SK-N-MC (cell line): Measurements from ENCODE around the gene CDKAL1.
A peak's percentile ranks its signal among the peaks of the same experiment; 100 is the strongest.

ENCODE experiments used
- DNase-seq: peaks from one replicate; pipeline ENCODE4 v3.0.0-alpha.2; 2011; ENCODE audit warnings: low read depth, low spot score
- H3K27ac ChIP-seq: fragments of 200-600 bp; sonication (generic); 2 replicates; pipeline ENCODE4 v1.5.1; 2016; ENCODE audit warnings: mixed run types
- H3K36me3 ChIP-seq: fragments of 200-600 bp; sonication (generic); 2 replicates; pipeline ENCODE4 v1.6.1; 2017; ENCODE audit warnings: antibody characterized with exemption, low read length, mixed read lengths; ENCODE audit not compliant: insufficient read depth
- H3K4me3 ChIP-seq: fragments of 200-600 bp; sonication (generic); 2 replicates; pipeline ENCODE4 v1.5.1; 2016
- H3K9ac ChIP-seq: fragments of 200-600 bp; sonication (generic); 2 replicates; pipeline ENCODE4 v1.8.0; 2017; ENCODE audit warnings: mixed run types, mixed read lengths; ENCODE audit not compliant: insufficient read length
- H3K9me3 ChIP-seq: fragments of 200-600 bp; sonication (generic); 2 replicates; pipeline ENCODE4 v1.6.1; 2017; ENCODE audit warnings: low read depth, mild to moderate bottlenecking, antibody characterized with exemption, low read length, moderate library complexity, mixed read lengths
- EZH2 ChIP-seq: fragments of 200-600 bp; sonication (generic); IDR thresholded peaks from one replicate; pipeline ENCODE4 v1.6.1; 2017; ENCODE audit warnings: antibody characterized with exemption
- FOXP2 ChIP-seq: optimal IDR thresholded peaks from 2 replicates; pipeline ENCODE3; 2011; ENCODE audit warnings: mild to moderate bottlenecking, moderate library complexity; ENCODE audit not compliant: insufficient read depth; ENCODE audit errors: extremely low read length, control extremely low read depth
- POLR2AphosphoS5 ChIP-seq: IDR thresholded peaks from 2 replicates; pipeline ENCODE4 v1.6.1; 2012; ENCODE audit warnings: mild to moderate bottlenecking, low read depth, low read length, borderline replicate concordance

The CDKAL1 gene

GRCh38 chr6:20699402-20699801 lies 165.1 kb downstream of the CDKAL1 start:
- Histone ChIP-seq H3K9me3 (no peaks in the 10 kb centered on the region), H3K4me3 (no peak overlapping the region), H3K9ac (no peak overlapping the region), H3K36me3 (no peaks in the 10 kb centered on the region), H3K27ac (no peak overlapping the region)
- no peak for DNase-seq
- TF ChIP-seq EZH2, result no peak

GRCh38 chr6:20700375-20700774 lies 166.1 kb downstream of the CDKAL1 start:
- Histone ChIP-seq H3K4me3 (no peak overlapping the region), H3K9ac (no peak overlapping the region), H3K36me3 (no peaks in the 10 kb centered on the region), H3K9me3 (no peaks in the 10 kb centered on the region), H3K27ac (no peak overlapping the region)
- TF ChIP-seq EZH2 (no peak), POLR2AphosphoS5 (no peak), FOXP2 (no peak)
- DNase-seq, result no peak

- H3K27ac ChIP-seq, result no peak overlapping the region
- no peak for TF ChIP-seq POLR2AphosphoS5
- TF ChIP-seq FOXP2, result no peak
- TF ChIP-seq EZH2, result no peak
- no peaks in the 10 kb centered on the region for H3K9me3 ChIP-seq
- no peak overlapping the region for H3K4me3 ChIP-seq
- no peak overlapping the region for H3K9ac ChIP-seq
- no peak for DNase-seq
- H3K36me3 ChIP-seq, result no peaks in the 10 kb centered on the region
Observed at GRCh38 chr6:20702366-20702765, 168.1 kb downstream of the CDKAL1 start.

GRCh38 chr6:20703049-20703448 lies 168.8 kb downstream of the CDKAL1 start:
- no peak overlapping the region for H3K9ac ChIP-seq
- H3K9me3 ChIP-seq, result no peaks in the 10 kb centered on the region
- DNase-seq, result no peak
- H3K4me3 ChIP-seq, result no peak overlapping the region
- no peaks in the 10 kb centered on the region for H3K36me3 ChIP-seq
- H3K27ac ChIP-seq, result no peak overlapping the region
- TF ChIP-seq FOXP2, result no peak
- no peak for TF ChIP-seq POLR2AphosphoS5
- TF ChIP-seq EZH2, result no peak

GRCh38 chr6:20704325-20705025 lies 170.2 kb downstream of the CDKAL1 start:
- DNase-seq, result peak; percentile 51
- H3K9ac ChIP-seq, result no peak overlapping the region
- H3K9me3 ChIP-seq, result no peaks in the 10 kb centered on the region
- H3K27ac ChIP-seq, result peak overlapping the region; percentile 27; the same call in 1 of the 2 replicates
- H3K36me3 ChIP-seq, result no peaks in the 10 kb centered on the region
- peak overlapping the region; percentile 23 for H3K4me3 ChIP-seq
- TF ChIP-seq POLR2AphosphoS5, result no peak
- TF ChIP-seq FOXP2, result no peak
- no peak for TF ChIP-seq EZH2

GRCh38 chr6:20705741-20706140 lies 171.5 kb downstream of the CDKAL1 start:
- Histone ChIP-seq H3K27ac (no peak overlapping the region), H3K9me3 (no peaks in the 10 kb centered on the region), H3K36me3 (no peaks in the 10 kb centered on the region), H3K4me3 (no peak overlapping the region), H3K9ac (no peak overlapping the region)
- no peak for DNase-seq
- TF ChIP-seq FOXP2, result no peak
- no peak for TF ChIP-seq EZH2
- no peak for TF ChIP-seq POLR2AphosphoS5

GRCh38 chr6:20706238-20706938 lies 172.1 kb downstream of the CDKAL1 start:
- DNase-seq, result no peak
- Histone ChIP-seq H3K27ac (no peak overlapping the region), H3K9ac (no peak overlapping the region), H3K9me3 (no peaks in the 10 kb centered on the region), H3K36me3 (no peaks in the 10 kb centered on the region), H3K4me3 (no peak overlapping the region)
- TF ChIP-seq FOXP2 (no peak), EZH2 (no peak), POLR2AphosphoS5 (no peak)

- DNase-seq, result no peak
- H3K9me3 ChIP-seq, result no peaks in the 10 kb centered on the region
- no peak overlapping the region for H3K9ac ChIP-seq
- H3K36me3 ChIP-seq, result no peaks in the 10 kb centered on the region
- H3K27ac ChIP-seq, result no peak overlapping the region
- TF ChIP-seq POLR2AphosphoS5 (no peak), FOXP2 (no peak), EZH2 (no peak)
- no peak overlapping the region for H3K4me3 ChIP-seq
Observed at GRCh38 chr6:20706939-20707485, 172.8 kb downstream of the CDKAL1 start.
